GM19463 (cell line): Measurements from ENCODE around the gene GID8.

Experiments
- ATAC-seq: cut with Tn5 transposase; IDR thresholded peaks from one replicate; pipeline ENCODE4 v1.9.1; 2021; ENCODE audit warnings: mild to moderate bottlenecking, moderate library complexity; ENCODE audit not compliant: unreplicated experiment

The GID8 gene

GRCh38 chr20:62967628-62968351 is 29.8 kb downstream of the GID8 start:
- ATAC-seq = no peak

- ATAC-seq = no peak
Measured at GRCh38 chr20:62968378-62969178, 30.6 kb downstream of the GID8 start.

GRCh38 chr20:62969179-62969760 is 31.3 kb downstream of the GID8 start:
- no peak for ATAC-seq

GRCh38 chr20:62969939-62970306 is 32.0 kb downstream of the GID8 start:
- ATAC-seq = no peak

GRCh38 chr20:62970307-62971210 is 32.6 kb downstream of the GID8 start:
- ATAC-seq = no peak

GRCh38 chr20:62971211-62971949 is 33.4 kb downstream of the GID8 start:
- no peak for ATAC-seq

- ATAC-seq = peak; percentile 79
Measured at GRCh38 chr20:62971950-62972844, 34.2 kb downstream of the GID8 start.

- no peak for ATAC-seq
Measured at GRCh38 chr20:62972845-62973745, 35.1 kb downstream of the GID8 start.

GRCh38 chr20:62975251-62975760 is 37.4 kb downstream of the GID8 start:
- no peak for ATAC-seq

- no peak for ATAC-seq
Measured at GRCh38 chr20:62975812-62976508, 38.0 kb downstream of the GID8 start.

- no peak for ATAC-seq
Measured at GRCh38 chr20:62976886-62977285, 38.9 kb downstream of the GID8 start.

GRCh38 chr20:62977613-62978560 is 39.9 kb downstream of the GID8 start:
- ATAC-seq = peak; percentile 64

GRCh38 chr20:62978561-62978943 is 40.6 kb downstream of the GID8 start:
- ATAC-seq = no peak

- no peak for ATAC-seq
Measured at GRCh38 chr20:62979310-62979709, 41.4 kb downstream of the GID8 start.

- no peak for ATAC-seq
Measured at GRCh38 chr20:62979876-62980373, 42.0 kb downstream of the GID8 start.

- no peak for ATAC-seq
Measured at GRCh38 chr20:62980380-62980960, 42.5 kb downstream of the GID8 start.
